Mammary epithelial cell (primary cell): Measurements from ENCODE around the gene SLC17A4.

ENCODE experiments used
- CTCF ChIP-seq, 2 donors: IDR thresholded peaks in 1 of 2; conservative IDR thresholded peaks in 1 of 2; 2 replicates each; pipeline ENCODE4 v1.5.1; 2011 to 2012; ENCODE audit warnings: inconsistent platforms in 2 of 2, low read length in 2 of 2, mild to moderate bottlenecking in 2 of 2, control low read depth in 1 of 2, low read depth in 1 of 2; ENCODE audit not compliant: insufficient read depth in 1 of 2; ENCODE audit errors: extremely low read depth in 1 of 2
- EZH2 ChIP-seq: IDR thresholded peaks from 2 replicates; pipeline ENCODE4 v1.6.1; 2012; ENCODE audit warnings: low read length, inconsistent platforms, borderline replicate concordance

- TF ChIP-seq CTCF (conservative IDR thresholded peaks at IDR 0.05 in 1 of 2, IDR thresholded peaks at IDR 0.05 in 1 of 2; ENCODE audit: extremely low read depth in 1 of 2, insufficient read depth in 1 of 2, low read depth in 1 of 2, low read length in 2 of 2) = no peak
- no peak for TF ChIP-seq EZH2
Observed at GRCh38 chr6:25792016-25792415, 37.5 kb downstream of the SLC17A4 start.
